Ishikawa (cell line): Measurements from ENCODE around the gene MAP1A.

Source experiments
- CEBPB ChIP-seq: IDR thresholded peaks from 2 replicates; pipeline ENCODE4 v1.6.1; 2012
- CREB1 ChIP-seq: IDR thresholded peaks from 2 replicates; pipeline ENCODE4 v1.6.1; 2012; ENCODE audit warnings: low read depth
- EGR1 ChIP-seq: IDR thresholded peaks from 2 replicates; pipeline ENCODE4 v1.6.1; 2012
- EP300 ChIP-seq: IDR thresholded peaks from 2 replicates; pipeline ENCODE4 v1.6.1; 2012; ENCODE audit warnings: borderline replicate concordance
- FOXM1 ChIP-seq: IDR thresholded peaks from 2 replicates; pipeline ENCODE4 v1.6.1; 2012; ENCODE audit warnings: low read depth, borderline replicate concordance
- NFIC ChIP-seq: IDR thresholded peaks from 2 replicates; pipeline ENCODE4 v1.6.1; 2012
- RAD21 ChIP-seq: IDR thresholded peaks from 2 replicates; pipeline ENCODE4 v1.6.1; 2012; ENCODE audit warnings: low read depth
- TAF1 ChIP-seq: IDR thresholded peaks from 2 replicates; pipeline ENCODE4 v1.6.1; 2012; ENCODE audit warnings: low read depth, mild to moderate bottlenecking
- TCF12 ChIP-seq: IDR thresholded peaks from 2 replicates; pipeline ENCODE4 v1.6.1; 2012; ENCODE audit warnings: low read depth
- TEAD4 ChIP-seq: IDR thresholded peaks from 2 replicates; pipeline ENCODE4 v1.6.1; 2012
- USF1 ChIP-seq: IDR thresholded peaks from 2 replicates; pipeline ENCODE4 v1.6.1; 2012
- YY1 ChIP-seq: IDR thresholded peaks from 2 replicates; pipeline ENCODE4 v1.6.1; 2012; ENCODE audit warnings: low read depth
- ZBTB7A ChIP-seq: IDR thresholded peaks from 2 replicates; pipeline ENCODE4 v1.6.1; 2012; ENCODE audit warnings: low read depth
- TF ChIP-seq, protein P1 (sequence below): IDR thresholded peaks from 2 replicates; pipeline ENCODE4 v1.6.1; 2012
- TF ChIP-seq, protein P2 (sequence below): IDR thresholded peaks from 2 replicates; pipeline ENCODE4 v1.6.1; 2012; ENCODE audit warnings: low read depth, mild to moderate bottlenecking

Gene MAP1A

GRCh38 chr15:43499635-43500034, 17.8 kb upstream of the MAP1A start:
- TF ChIP-seq TAF1 = no peak
- no peak for TF ChIP-seq RAD21
- no peak for TF ChIP-seq EP300
- TF ChIP-seq, protein P1, sequence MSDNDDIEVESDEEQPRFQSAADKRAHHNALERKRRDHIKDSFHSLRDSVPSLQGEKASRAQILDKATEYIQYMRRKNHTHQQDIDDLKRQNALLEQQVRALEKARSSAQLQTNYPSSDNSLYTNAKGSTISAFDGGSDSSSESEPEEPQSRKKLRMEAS = no peak
- TF ChIP-seq CEBPB = no peak
- no peak for TF ChIP-seq USF1
- no peak for TF ChIP-seq ZBTB7A
- no peak for TF ChIP-seq TCF12
- no peak for TF ChIP-seq EGR1
- no peak for TF ChIP-seq YY1
- TF ChIP-seq TEAD4 = no peak
- TF ChIP-seq CREB1 = no peak
- TF ChIP-seq NFIC = no peak
- TF ChIP-seq, protein P2, sequence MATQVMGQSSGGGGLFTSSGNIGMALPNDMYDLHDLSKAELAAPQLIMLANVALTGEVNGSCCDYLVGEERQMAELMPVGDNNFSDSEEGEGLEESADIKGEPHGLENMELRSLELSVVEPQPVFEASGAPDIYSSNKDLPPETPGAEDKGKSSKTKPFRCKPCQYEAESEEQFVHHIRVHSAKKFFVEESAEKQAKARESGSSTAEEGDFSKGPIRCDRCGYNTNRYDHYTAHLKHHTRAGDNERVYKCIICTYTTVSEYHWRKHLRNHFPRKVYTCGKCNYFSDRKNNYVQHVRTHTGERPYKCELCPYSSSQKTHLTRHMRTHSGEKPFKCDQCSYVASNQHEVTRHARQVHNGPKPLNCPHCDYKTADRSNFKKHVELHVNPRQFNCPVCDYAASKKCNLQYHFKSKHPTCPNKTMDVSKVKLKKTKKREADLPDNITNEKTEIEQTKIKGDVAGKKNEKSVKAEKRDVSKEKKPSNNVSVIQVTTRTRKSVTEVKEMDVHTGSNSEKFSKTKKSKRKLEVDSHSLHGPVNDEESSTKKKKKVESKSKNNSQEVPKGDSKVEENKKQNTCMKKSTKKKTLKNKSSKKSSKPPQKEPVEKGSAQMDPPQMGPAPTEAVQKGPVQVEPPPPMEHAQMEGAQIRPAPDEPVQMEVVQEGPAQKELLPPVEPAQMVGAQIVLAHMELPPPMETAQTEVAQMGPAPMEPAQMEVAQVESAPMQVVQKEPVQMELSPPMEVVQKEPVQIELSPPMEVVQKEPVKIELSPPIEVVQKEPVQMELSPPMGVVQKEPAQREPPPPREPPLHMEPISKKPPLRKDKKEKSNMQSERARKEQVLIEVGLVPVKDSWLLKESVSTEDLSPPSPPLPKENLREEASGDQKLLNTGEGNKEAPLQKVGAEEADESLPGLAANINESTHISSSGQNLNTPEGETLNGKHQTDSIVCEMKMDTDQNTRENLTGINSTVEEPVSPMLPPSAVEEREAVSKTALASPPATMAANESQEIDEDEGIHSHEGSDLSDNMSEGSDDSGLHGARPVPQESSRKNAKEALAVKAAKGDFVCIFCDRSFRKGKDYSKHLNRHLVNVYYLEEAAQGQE = no peak
- no peak for TF ChIP-seq FOXM1

GRCh38 chr15:43505738-43506137, 11.7 kb upstream of the MAP1A start:
- TF ChIP-seq FOXM1 (no peak), RAD21 (no peak), EGR1 (no peak), USF1 (no peak), YY1 (no peak), CEBPB (no peak), TEAD4 (no peak), NFIC (no peak), EP300 (no peak), CREB1 (no peak), TCF12 (no peak)
- TF ChIP-seq, protein P1 = no peak
- TF ChIP-seq, protein P2 = no peak

DNA sequence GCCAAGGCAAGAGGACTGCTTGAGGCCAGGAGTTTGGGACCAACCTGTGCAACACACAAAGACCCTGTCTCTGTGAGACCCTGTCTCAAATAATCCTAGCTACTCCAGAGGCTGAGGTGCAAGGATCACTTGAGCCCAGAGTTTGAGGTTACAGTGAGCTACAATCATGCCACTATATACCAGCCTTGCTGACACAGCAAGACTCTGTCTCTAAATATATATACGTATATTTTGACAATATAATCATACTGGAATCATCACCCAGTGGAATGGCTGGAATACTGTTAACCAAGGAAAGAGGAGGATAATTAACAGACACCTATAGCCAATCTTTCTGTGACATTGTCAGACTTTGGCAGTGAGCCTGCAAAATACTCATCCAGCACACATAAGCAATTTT, 9.0 kb upstream of the MAP1A start:
- TF ChIP-seq NFIC = no peak
- no peak for TF ChIP-seq EP300
- TF ChIP-seq, protein P2 = no peak
- no peak for TF ChIP-seq TCF12
- no peak for TF ChIP-seq ZBTB7A
- TF ChIP-seq EGR1 = no peak
- TF ChIP-seq YY1 = no peak
- TF ChIP-seq CEBPB = no peak
- TF ChIP-seq FOXM1 = no peak
- TF ChIP-seq CREB1 = no peak
- TF ChIP-seq, protein P1 = no peak
- no peak for TF ChIP-seq RAD21
- no peak for TF ChIP-seq TEAD4
- TF ChIP-seq TAF1 = no peak
- no peak for TF ChIP-seq USF1
